ENCODE measurements around the gene AQP12A.

AQP12A gene

DNA sequence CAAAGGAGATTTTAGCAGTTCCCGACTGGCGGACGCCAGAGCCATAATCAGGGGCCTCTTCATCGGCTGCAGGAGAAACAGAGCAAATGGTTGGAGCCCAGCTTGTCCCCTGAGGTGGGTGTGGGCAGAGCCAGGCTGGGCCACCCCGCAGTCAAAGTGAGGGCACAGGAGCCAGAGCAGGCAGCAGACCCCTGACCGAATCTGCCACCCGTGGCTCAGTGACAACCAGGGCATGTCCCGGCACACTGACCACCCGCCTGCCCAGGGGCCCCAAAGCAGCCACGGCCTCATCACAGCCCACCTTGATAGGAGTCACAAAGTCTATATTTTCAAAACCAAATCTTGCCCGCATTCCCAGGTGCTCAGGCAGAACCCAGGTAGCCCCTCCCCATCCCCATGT, 55.6 kb downstream of the AQP12A start:
- no peak for DNase-seq
